Right ventricle myocardium inferior (tissue), 1 donor: Measurements from ENCODE around the gene ARHGAP10. TPM values are rescaled to one million over a fixed set of nuclear protein-coding genes. Genes with fewer than 3 reads are reported as not detected.

Source experiments
- ATAC-seq: fragments of 200-7000 bp; cut with Tn5 transposase; one replicate; pipeline ENCODE4 v1.9.1; 2020; ENCODE audit warnings: mild to moderate bottlenecking, moderate library complexity
- DNase-seq: peaks from one replicate; pipeline ENCODE4 v3.0.0; 2021; ENCODE audit errors: missing footprints
- intact Hi-C: fragments of 100-400 bp; cut with DNase I; formaldehyde crosslinking; loops from one replicate; pipeline ENCODE4 v1.11.0; 2022
- microRNA-seq: library from miRNA; unstranded; fragments of <30 nt; microRNA quantifications from one replicate; pipeline ENCODE4 v1.2.0, GENCODE V29; 2020
- total RNA-seq: library from RNA; stranded (reverse); fragmentation: NEBNext Ultra II Directional; extraction: Animal tissue kit (Norgen Biotek cat#: 25700); gene quantifications from one replicate; pipeline ENCODE4 v1.2.1, GENCODE V29; 2021
- donor health status: DM: no; HTN: yes; CAD: no; lungs with severe emphysema.

The ARHGAP10 gene
- total RNA-seq, 1 donor from 2014 or later = 71.8 TPM

GRCh38 chr4:148097801-148098200 lies 365.9 kb downstream of the ARHGAP10 start:
- intact Hi-C loops = no loop called here
- ATAC-seq (no peak), DNase-seq (no peak)

DNA sequence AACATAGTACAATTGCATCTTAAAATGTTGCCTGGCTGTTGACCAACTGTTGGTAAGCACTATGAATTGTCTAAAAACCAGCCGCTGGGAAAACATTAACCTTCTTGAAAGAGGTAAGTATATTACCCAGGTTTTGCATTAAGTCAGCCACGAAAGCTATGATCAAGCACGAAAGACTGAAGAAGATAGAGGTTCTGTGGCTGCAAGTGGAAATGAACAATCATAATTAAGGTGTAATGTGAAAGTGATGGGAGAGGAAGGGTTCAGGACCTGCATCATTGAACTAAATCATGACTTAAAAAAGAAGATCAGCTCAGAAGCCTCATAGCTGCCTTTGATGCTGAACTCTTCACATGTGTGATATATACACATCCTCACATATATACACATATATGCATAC lies 369.3 kb downstream of the ARHGAP10 start:
- DNase-seq = no peak
- intact Hi-C loops = no loop called here
- ATAC-seq = no peak

DNA sequence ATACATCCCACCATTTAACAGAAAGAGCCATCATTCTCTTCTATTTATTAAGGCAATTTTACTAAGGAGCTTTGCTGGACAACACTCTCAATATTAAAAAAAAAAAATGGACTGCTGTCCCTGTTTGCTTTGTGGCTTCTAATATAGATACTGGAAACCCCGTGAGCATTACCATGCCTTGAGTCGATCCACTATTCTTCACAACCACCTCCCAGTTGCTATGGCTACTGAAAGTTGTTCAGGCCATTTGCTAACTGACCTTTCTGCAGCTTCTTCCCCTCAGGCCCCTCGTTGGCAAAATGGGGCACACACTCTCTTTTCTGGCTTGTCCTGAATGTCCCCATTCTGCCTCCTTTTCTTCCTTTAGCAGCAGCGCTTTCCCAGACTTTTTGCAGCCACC lies 369.9 kb downstream of the ARHGAP10 start:
- no peak for ATAC-seq
- intact Hi-C loops = no loop called here
- no peak for DNase-seq

DNA sequence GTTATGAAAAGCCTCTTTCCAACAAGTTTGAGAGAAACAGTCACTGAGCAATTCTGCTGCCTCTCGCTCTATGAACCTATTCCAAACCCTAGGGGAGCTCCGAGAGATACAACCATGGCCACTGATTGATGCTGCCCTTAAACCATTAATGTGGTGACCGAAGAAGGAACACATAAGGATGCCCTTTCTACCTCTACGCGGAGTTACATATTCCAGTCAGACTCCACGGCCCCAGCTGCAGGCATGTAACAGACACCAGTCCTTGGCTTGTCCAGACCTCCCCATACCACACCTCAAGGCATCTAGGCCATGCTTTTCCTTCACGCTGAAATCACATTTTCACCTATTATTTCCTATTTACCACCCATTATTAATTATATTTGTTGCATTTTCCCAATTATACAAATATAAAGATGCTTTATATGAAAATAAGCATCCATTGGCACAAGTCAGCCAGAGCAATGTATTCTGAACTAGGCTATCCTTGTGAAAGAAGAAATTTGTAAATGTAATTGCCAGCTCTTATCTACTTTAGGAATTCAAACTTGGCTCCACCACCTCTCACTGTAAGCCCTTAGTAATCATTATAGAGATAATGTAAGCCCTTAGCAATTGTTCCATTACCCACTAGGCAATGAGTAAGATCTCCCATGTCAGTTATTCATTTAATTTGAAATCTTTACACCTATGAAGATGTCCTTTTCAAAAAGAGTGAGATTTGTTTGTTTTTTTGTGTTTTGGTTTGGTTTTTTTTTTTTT lies 371.9 kb downstream of the ARHGAP10 start:
- no peak for DNase-seq
- peak; percentile 59 for ATAC-seq
- intact Hi-C loops = no loop called here

GRCh38 chr4:148108766-148109165 lies 376.9 kb downstream of the ARHGAP10 start:
- intact Hi-C loops = no loop called here
- ATAC-seq (no peak), DNase-seq (no peak)

- intact Hi-C loops = no loop called here
- DNase-seq (no peak), ATAC-seq (no peak)
Measured at GRCh38 chr4:148109216-148109615, 377.3 kb downstream of the ARHGAP10 start.

DNA sequence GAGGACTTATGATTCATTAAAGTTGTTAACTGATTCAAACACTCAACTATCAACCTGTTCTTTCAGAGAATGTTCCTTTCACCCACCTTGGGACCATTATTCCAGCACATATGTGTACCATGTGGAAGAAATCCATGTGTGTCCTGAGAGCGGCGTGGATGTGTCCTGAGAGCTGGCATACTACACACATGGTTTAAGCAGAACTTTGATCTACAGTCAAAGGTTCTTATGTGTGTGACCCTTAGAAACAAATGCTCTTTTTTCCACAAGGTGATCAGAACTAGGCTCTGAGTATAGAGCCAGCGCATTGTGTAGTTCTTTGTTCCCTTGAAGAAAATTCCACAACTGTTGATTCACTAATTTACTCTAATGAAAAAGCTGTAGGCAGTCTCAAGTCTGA lies 378.3 kb downstream of the ARHGAP10 start:
- DNase-seq = no peak
- ATAC-seq = no peak
- intact Hi-C loops = no loop called here

GRCh38 chr4:148112231-148112982 lies 380.5 kb downstream of the ARHGAP10 start:
- intact Hi-C loops = no loop called here
- ATAC-seq (no peak), DNase-seq (no peak)

- intact Hi-C loops = no loop called here
- no peak for DNase-seq
- no peak for ATAC-seq
Measured at GRCh38 chr4:148114436-148114835, 382.5 kb downstream of the ARHGAP10 start.

GRCh38 chr4:148116264-148116663 lies 384.4 kb downstream of the ARHGAP10 start:
- no peak for DNase-seq
- ATAC-seq = no peak
- intact Hi-C loops = no loop called here

- ATAC-seq (no peak), DNase-seq (no peak)
- intact Hi-C loops = no loop called here
Measured at GRCh38 chr4:148116969-148117368, 385.1 kb downstream of the ARHGAP10 start.

DNA sequence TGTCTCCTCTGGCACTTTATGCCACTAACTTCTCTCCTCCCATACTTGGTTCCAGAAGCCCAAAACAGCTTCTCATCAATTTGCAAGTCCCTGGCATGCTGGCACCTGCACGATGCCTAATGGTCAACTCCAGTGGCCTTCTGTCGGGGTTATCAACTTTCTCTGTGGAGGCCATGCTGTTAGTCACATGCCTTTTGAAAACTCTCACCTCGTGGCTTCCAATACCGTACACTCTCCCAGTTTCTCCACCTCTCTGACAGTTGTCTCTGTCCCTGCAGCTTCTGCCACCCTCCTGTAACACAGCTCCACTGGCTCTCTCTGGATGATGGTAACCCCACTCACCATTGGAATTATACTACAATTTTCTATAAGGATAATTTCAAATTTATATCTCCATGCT lies 386.3 kb downstream of the ARHGAP10 start:
- DNase-seq (no peak), ATAC-seq (no peak)
- intact Hi-C loops = no loop called here

DNA sequence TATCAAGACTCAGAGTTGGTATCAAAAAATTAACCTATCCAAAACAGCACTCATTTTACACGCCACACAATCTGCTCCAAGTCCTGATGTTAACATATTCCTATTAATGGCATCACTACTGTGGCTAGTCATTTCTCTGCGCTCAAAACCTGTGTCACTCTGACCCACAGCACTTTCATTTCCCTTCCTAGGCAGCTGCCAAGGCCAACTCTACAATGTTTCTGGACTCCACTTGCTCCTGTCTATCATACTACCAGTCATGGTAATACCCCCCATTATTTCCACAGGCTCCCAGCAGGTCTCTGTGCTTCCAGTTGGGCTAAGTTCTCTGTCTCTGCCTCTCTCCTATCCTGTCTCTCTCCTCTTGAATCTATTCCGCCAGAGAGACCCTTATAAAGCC lies 386.7 kb downstream of the ARHGAP10 start:
- no peak for ATAC-seq
- no peak for DNase-seq
- intact Hi-C loops = no loop called here

DNA sequence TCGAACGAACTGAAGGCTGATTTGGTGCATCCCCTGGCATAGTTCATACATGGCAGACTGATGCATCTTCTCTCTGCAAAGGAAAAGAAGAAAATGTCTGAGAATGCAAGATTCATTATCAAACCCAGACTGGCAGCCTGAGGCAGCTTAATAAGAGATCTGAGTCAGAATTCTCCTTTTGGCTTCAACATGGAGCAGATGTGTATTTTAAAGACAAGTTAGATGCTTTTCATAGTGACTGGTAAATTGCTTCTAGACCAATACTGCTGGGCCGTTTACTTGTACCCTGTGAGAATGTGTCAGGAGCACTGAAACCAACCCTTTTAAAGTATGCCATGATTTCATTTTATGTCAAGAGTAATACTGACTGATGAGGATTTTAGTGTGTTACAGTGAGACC lies 388.3 kb downstream of the ARHGAP10 start:
- intact Hi-C loops = no loop called here
- ATAC-seq (no peak), DNase-seq (no peak)

Small RNA genes within 50 kb of the gene (microRNA-seq; reads per million reads assigned to microRNA genes)
- gene MIR4799 = not detected

Other genes with a start within 250 kb of the ARHGAP10 start
- 26.4 TPM for gene TMEM184C, start 114.7 kb upstream of the ARHGAP10 start, total RNA-seq
- gene PRMT9, start 47.9 kb upstream of the ARHGAP10 start, total RNA-seq = 4.2 TPM